Colonic mucosa (tissue), 4 donors: Measurements from ENCODE around the gene ABI2. TPM values are rescaled to one million over a fixed set of nuclear protein-coding genes. Genes with fewer than 3 reads are reported as not detected.
"Not testable (repeated sequence)": the region's sequence is repeated elsewhere in the genome, so short reads cannot be mapped to it uniquely, and the experiment has no call there.

Experiments
- DNase-seq: peaks from one replicate; pipeline ENCODE4 v3.0.0-alpha.2; 2020
- H3K27ac ChIP-seq: fragments of 200-600 bp; one replicate; pipeline ENCODE4 v1.8.0; 2021
- H3K27me3 ChIP-seq: fragments of 200-600 bp; one replicate; pipeline ENCODE4 v1.8.0; 2021
- H3K36me3 ChIP-seq: fragments of 200-600 bp; one replicate; pipeline ENCODE4 v1.8.0; 2021
- H3K4me1 ChIP-seq: fragments of 200-600 bp; one replicate; pipeline ENCODE4 v1.8.0; 2021; ENCODE audit warnings: mild to moderate bottlenecking
- H3K4me3 ChIP-seq: fragments of 200-600 bp; one replicate; pipeline ENCODE4 v1.8.0; 2021
- H3K9ac ChIP-seq, 2 donors: one replicate each; pipeline ENCODE4 v1.7.0; 2013; ENCODE audit warnings: control low read depth in 2 of 2, low read depth in 2 of 2, low read length in 2 of 2
- H3K9me3 ChIP-seq: fragments of 200-600 bp; one replicate; pipeline ENCODE4 v1.8.0; 2021
- intact Hi-C: fragments of 100-400 bp; cut with DNase I; formaldehyde crosslinking; loops from one replicate; pipeline ENCODE4 v1.14.1; 2022
- total RNA-seq, 2 donors: library from RNA; stranded (reverse); fragmentation: NEBNext Ultra II Directional in 1 of 2; extraction: Animal tissue kit (Norgen Biotek cat#: 25700) in 1 of 2; gene quantifications; one replicate each; pipeline ENCODE4 v1.2.1, GENCODE V29; 2021
- TF ChIP-seq, protein P1 (sequence below): fragments of 200-600 bp; IDR thresholded peaks from one replicate; pipeline ENCODE4 v1.8.0; 2022; ENCODE audit warnings: antibody characterized with exemption, mild to moderate bottlenecking
- donor health status: healthy.
- donor health status: DM: no; HTN: no; CAD: no.
- donor health status: DM: no; HTN: no; CAD: no.

ABI2 gene
- total RNA-seq, 2 donors from 2014 or later: 23.8 to 24.5 TPM

DNA sequence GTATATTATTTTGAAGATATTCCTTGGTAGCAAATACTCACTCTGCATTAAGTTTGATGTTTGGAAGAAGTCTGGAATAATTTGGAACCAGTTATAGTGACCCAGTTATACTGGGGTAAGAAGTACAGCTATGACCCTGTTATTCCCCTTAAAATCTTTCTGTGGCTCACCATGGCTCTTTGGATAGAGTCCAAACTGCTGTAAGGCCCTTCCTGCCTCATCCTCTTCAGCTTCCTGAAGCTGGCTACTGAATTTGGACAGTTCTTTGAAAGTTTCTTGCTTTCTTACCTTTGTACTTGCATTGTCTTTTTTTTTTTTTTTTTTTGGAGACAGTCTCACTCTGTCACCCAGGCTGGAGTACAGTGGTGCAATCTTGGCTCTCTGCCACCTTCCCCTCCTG lies 85.6 kb downstream of the ABI2 start:
- TF ChIP-seq, protein P1, sequence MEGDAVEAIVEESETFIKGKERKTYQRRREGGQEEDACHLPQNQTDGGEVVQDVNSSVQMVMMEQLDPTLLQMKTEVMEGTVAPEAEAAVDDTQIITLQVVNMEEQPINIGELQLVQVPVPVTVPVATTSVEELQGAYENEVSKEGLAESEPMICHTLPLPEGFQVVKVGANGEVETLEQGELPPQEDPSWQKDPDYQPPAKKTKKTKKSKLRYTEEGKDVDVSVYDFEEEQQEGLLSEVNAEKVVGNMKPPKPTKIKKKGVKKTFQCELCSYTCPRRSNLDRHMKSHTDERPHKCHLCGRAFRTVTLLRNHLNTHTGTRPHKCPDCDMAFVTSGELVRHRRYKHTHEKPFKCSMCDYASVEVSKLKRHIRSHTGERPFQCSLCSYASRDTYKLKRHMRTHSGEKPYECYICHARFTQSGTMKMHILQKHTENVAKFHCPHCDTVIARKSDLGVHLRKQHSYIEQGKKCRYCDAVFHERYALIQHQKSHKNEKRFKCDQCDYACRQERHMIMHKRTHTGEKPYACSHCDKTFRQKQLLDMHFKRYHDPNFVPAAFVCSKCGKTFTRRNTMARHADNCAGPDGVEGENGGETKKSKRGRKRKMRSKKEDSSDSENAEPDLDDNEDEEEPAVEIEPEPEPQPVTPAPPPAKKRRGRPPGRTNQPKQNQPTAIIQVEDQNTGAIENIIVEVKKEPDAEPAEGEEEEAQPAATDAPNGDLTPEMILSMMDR: no peak
- Histone ChIP-seq H3K4me1 (no peaks in the 10 kb centered on the region), H3K9me3 (no peaks in the 10 kb centered on the region), H3K27ac (no peak overlapping the region), H3K27me3 (no peaks in the 10 kb centered on the region), H3K9ac (no peak overlapping the region), H3K4me3 (no peak overlapping the region), H3K36me3 (no peaks in the 10 kb centered on the region)
- no peak for DNase-seq
- intact Hi-C loops: no loop called here

DNA sequence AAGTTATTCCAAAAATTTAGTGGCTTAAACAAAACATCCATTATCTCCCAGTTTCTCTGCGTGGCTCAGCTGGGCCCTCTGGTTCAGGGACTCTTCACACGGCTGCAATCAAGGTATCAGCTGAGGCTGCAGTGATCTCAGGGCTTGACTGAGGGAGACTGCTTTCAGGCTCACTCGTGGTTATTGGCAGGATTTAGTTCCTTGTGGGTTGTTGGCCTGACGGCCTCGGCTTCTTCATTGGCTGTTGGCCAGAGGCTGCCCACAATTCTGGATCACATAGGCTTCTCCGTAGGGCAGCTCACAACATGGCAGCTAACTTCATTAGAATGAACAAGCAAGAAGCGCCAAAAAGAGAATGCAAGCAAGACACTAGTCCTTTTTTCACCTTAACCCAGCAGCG lies 90.1 kb downstream of the ABI2 start:
- no peaks in the 10 kb centered on the region for H3K27me3 ChIP-seq

DNA sequence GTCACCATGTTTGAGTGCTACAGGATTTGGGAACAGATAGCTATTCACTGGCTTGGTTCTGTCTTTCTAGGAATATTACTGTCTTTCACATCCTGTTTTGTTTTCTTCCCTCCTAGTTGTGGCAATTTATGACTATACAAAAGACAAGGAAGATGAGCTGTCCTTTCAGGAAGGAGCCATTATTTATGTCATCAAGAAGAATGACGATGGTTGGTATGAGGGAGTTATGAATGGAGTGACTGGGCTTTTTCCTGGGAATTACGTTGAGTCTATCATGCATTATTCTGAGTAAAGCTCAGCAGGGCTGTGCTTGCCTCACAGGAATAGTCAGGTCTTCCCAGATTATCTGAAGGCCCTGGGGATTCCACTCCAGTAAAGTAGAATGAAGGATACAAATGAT lies 98.9 kb downstream of the ABI2 start:
- Histone ChIP-seq H3K4me3 (no peak overlapping the region), H3K36me3 (no peaks in the 10 kb centered on the region), H3K27me3 (no peaks in the 10 kb centered on the region), H3K9ac (no peak overlapping the region), H3K9me3 (no peaks in the 10 kb centered on the region), H3K27ac (no peak overlapping the region), H3K4me1 (no peaks in the 10 kb centered on the region)
- TF ChIP-seq, protein P1: no peak
- intact Hi-C loops: no loop called here
- DNase-seq: no peak

More for the DNA sequence above, 90.1 kb downstream of the ABI2 start:
- Histone ChIP-seq H3K27ac (no peak overlapping the region), H3K9me3 (no peaks in the 10 kb centered on the region), H3K9ac (no peak overlapping the region), H3K4me1 (no peaks in the 10 kb centered on the region), H3K4me3 (no peak overlapping the region), H3K36me3 (no peaks in the 10 kb centered on the region)
- no peak for DNase-seq
- TF ChIP-seq, protein P1: no peak
- intact Hi-C loops: no loop called here

DNA sequence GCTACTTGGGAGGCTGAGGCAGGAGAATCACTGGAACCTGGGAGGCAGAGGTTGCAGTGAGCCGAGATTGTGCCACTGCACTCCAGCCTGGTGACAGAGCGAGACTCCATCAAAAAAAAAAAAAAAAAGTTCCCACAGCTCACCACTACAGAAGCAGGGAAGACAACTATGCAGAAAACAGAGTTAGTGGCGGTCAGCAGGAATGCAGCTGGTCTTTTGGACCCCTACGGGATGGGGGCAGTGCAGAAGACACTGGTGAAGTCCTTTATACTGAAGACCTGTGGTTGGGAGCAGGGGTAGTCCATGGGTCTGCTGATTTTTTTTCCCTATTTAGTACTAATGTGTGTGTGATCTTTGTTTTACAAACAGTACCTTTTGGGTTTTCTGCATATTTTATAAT lies 101.4 kb downstream of the ABI2 start:
- intact Hi-C loops, H3K27ac ChIP-seq, DNase-seq, H3K27me3 ChIP-seq, H3K9ac ChIP-seq, H3K9me3 ChIP-seq, H3K4me1 ChIP-seq, H3K4me3 ChIP-seq, H3K36me3 ChIP-seq: not testable (repeated sequence)

DNA sequence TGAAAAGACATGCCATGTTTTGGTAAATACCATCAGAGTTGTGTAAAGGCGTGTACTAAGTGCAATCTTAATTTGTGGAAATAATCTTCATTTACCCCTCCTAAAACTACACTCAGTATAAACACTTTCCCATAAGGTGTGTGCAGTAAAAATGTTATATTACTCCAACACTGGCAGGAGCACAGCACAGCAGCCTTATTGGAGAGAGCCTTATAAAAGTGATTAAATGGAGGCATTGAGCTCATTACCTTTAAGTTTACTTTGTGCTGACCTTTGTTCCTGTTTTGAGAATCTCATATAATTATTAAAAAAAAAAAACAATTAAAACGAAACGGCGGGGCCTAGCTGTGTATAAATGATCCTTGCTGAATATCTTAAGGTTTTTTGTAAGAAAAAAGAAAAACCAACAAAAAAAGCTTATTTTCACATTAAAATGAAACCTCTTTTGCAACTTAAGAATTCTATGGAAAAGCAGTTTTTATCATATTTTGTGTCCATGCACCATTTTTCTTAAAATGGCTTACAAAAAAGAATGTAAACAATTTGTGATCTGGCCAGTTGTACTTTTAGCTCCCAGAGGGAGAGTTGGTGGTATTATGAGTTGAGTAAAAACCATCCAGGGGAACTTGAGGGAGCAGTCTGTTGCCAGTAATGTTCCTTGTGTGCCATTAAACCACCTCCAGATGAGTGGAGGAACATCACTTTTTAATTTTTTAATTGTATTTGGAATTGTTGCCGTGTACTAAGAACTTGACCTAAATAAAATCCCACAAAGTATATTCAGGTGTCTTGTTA lies 103.4 kb downstream of the ABI2 start:
- intact Hi-C loops: no loop called here
- TF ChIP-seq, protein P1: no peak
- DNase-seq: no peak

DNA sequence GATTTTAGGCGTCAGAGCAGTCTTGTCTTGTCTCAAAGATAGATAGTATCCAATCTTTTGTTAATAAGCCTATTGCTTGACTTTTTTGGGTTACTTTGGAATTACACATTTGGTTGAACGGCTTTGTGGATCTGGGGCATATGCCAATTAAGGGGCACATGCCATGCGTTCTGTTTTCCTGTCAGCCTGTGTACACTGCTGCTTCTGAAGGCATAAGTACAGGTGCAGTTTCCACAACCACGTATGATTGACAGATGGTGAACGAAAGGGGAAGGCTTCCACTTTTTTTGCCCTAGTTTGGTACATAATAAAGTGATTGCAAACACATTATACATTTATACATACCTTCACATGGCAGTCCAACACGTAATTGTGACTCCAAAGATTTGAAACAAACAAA lies 104.6 kb downstream of the ABI2 start:
- Histone ChIP-seq H3K4me1 (no peaks in the 10 kb centered on the region), H3K9me3 (no peaks in the 10 kb centered on the region), H3K36me3 (no peaks in the 10 kb centered on the region), H3K27me3 (no peaks in the 10 kb centered on the region), H3K9ac (no peak overlapping the region), H3K27ac (no peak overlapping the region), H3K4me3 (no peak overlapping the region)
- intact Hi-C loops: no loop called here
- DNase-seq: no peak
- TF ChIP-seq, protein P1: no peak

More for the DNA sequence above, 103.4 kb downstream of the ABI2 start:
- Histone ChIP-seq H3K27me3 (no peaks in the 10 kb centered on the region), H3K4me3 (no peak overlapping the region), H3K27ac (no peak overlapping the region), H3K36me3 (no peaks in the 10 kb centered on the region), H3K9ac (no peak overlapping the region), H3K9me3 (no peaks in the 10 kb centered on the region), H3K4me1 (no peaks in the 10 kb centered on the region)
